ENCODE results near the gene UNCX.
"Not testable (repeated sequence)": the region's sequence is repeated elsewhere in the genome, so short reads cannot be mapped to it uniquely, and the experiment has no call there.

UNCX gene

DNA sequence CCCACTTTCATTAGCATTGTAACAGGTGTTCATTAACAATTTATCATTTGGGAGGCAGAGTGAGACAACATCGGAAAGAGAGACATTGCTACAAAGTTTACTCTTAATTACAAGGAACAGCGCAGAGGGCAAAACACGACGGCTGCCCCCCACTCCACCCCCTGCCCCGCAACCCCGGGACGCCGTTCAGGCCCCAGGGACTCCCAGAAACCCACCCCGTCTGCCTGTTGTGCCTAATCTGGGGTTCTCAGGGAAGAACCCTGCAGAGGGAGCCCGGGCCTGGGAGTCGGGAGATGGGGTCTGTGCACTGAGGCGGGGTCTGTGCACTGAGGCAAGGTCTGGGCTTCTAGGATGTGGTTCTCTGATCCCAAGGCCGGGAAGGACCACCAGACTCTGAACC, 25.2 kb downstream of the UNCX start:
- DNase-seq (ENCODE audit: low read depth): no peak

DNA sequence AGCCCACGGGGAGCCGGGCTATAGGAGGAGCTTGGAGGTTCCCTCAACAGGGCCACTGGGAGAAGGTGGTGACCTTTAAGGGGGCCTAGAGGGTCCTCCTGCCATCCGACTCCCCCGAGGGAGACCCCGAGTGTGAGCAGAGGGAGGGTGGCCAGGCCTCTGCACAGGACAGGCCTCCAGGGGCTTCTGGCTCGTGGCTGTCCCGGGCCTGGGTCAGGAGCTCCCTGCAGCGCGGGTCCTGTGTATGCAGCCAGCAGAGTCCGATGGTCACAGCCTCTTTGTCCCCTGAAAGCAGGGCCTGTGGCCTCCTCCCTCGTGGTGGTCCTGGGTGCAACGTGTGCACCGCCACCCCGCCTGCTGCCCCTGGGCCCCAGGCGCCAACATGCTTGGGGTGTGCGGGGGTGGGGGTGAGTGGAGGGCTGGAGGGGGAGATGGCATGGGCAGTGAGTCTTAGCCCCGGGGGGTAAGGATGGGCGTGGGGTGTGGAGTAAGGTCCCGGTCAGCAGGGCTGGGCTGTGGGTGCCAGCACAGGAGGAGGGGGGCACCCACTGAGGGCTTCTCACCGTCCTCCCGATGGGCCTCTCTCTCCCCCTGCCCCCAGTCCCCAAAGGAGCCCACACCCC, 27.1 kb downstream of the UNCX start:
- DNase-seq (ENCODE audit: low read depth): no peak

DNA sequence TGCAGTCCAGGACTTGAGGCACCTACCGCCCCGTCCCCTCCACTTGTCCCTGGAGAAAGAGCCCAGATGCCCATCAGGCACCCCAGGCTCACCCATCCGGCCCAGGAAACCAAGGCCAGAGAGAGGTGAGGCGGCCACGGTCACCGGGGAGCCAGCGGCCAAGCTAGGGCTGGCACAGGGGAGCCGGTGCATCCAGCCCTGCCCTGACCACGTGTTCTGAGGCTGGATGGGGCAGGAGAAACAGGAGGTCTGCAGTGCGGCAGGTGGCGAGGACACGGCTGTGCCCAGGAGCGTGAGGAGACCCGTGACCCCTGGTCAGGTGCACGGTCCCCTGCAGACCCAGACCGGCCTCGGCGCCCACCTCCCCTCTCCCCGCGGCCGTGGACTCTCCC, 27.6 kb downstream of the UNCX start:
- no peak for DNase-seq (ENCODE audit: low read depth)

- DNase-seq (ENCODE audit: low read depth): not testable (repeated sequence)
Measured at GRCh38 chr7:1261036-1261435, 28.4 kb downstream of the UNCX start.

DNA sequence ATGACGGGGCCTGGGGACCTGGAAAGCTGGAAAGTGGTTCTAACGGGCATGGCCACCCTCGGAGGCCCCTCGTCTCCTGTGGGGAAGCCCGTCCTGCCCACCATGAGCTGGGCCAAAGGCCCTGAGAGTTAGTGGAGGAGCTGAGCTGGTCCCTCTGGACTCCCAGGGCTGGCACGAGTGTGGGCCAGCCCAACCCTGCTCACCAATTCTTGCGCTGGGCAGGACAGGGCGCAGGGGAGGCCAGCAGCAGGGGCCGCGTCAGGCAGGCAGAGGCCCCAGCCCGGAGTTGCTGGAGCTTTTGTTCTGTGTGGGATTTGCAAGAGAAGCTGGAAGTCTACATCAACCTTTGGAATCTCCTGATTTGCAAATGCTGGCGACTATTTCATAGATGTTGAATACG, 29.8 kb downstream of the UNCX start:
- DNase-seq (ENCODE audit: low read depth): no peak

DNA sequence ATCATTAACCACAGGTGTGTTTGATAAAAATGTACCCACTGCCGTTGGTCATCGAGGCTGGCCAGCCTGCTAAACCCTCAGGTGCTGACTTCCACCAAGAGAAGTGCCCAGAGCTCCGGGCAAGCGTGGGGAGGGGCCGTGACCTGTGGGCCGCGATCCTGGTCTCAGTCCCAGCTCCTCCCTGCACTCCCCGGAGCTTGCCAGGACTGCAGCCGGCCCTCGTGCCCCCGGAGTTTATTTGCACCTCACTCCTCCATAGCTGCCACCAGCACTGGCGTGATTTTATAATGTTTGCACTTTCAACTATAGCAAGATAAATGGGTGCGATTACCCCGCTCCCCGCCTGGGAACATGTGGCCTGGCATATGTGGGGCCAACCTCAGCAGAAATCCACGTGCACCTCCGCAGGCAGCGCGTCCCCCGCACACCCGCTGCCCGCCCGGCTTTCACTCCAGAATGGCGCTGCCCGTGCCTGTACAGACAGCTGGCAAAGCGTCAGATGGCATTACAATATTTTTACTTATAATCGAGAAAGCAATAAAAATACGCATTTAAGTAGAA, 30.8 kb downstream of the UNCX start:
- no peak for DNase-seq (ENCODE audit: low read depth)

GRCh38 chr7:1264345-1265280, 31.9 kb downstream of the UNCX start:
- no peak for DNase-seq (ENCODE audit: low read depth)

DNA sequence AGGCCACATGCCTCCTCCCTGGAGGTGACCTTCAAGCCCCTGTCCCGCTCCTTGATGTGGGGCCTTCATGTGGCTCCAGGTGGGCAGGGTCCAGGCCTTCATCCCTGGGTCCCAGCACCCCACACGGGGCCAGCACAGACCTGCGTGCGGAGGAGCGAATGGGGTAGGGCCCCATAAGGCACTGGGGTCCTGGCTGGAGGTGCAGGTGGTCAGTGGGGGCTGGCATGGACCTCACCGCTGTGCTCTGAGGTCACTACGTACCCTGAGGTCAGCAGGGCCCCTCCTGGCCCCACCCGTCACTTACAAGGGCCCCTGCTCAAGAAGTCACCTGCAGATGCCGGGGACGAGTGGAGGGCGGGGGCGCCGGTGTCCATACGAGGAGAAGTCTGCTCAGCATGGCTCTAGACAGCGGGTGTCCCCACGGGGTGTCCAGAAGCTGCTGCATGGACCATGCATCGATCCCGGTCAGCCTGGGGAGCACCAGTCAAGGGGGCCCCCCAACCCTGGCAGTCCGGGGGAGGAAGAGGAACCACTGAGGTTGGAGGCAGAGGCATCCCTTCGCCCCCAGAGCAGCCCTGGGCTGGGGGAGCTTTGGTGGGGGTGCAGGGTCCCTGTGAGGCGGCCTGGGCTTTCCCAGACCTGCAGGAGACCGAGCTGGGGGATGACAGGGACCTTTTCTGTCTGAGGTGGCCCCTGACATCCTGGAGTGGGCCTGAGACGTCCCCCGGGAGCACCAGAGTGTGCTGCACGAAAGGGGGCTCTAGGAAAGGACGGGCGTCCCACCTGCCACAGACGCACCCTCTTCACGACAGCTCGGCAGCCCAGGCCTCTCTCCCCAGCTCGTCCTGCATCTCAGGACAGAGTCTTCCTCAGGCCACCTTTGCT, 34.6 kb downstream of the UNCX start:
- no peak for DNase-seq (ENCODE audit: low read depth)

DNA sequence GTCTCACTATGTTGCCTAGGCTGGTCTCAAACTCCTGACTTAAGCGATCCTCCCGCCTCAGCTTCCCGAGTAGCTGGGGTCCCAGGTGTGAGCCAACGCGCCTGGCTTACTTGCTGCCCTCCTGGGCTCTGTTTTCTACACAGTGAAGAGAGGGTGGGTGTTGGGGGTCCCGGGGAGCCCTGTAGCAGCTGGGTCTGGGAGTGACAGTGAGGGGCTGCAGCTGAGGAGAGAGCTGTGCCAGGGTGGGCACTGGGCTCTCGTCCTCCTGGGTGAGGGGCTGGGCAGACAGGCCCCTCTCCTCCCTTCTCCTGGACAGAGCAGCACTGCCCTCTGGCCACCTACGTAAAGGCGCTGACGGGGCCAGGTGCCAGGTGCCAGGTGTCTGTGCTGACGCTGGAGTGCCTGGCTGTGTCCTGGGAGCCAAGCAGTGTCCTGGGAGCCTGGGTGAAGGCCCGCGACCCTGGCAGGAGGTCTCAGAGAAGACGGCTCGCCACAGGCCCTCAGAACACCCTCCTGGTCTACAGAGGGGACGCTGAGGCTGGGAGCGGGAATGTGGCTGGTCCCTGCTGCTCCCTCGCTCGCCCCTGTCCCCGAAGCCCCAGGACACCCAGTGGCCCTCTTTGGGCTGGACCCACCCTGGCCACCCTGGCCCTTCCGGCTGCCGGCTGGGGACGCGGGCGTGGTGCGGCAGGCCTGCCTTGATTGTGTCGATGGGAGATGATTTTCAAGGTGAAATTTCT, 35.6 kb downstream of the UNCX start:
- DNase-seq (ENCODE audit: low read depth): no peak

DNA sequence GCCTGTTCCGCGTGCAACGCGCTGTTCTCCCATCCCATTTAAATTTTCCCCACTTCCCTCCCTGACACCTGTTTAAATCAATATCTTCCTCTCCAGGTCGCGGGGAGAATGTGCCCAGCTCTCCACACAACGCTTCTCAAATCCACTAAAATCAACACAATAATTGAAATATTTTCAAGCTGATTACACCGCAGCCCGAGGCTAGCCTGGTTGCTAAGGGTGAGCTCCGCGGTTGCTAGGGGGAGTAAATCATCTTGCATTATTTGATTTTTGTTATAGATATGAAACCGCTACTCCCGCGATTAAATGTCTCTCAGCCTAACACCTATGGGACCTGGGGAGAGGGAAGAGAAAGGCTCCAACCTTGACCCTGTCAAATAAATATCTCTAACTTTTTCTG, 36.2 kb downstream of the UNCX start:
- DNase-seq (ENCODE audit: low read depth): no peak

DNA sequence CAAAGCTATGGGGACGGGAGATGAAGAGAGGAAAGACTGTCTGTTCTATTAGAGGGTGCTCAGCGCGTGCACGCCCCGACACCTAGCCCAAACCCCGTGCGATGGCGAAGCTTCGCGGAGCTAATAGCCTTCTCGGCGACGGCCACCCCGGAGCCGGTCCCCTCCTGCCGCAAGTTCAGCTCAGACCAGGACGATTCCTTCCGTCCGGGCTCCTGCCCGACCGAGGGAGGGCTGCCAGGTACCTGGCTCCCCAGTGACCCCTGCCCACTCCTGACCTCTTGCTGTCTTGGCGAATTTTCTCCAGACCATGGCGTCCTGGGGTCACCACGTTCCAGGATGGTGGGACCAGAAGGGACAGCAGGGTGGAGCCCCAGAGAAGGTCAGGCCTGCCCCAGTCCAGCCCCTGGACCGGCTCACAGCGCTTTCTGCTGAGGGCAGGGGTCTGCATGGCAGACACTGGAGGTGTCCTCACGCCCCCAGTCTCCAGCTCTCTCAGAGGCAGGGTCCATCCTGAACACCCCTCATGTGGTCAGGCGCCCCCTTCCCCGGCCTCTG, 36.7 kb downstream of the UNCX start:
- no peak for DNase-seq (ENCODE audit: low read depth)

- no peak for DNase-seq (ENCODE audit: low read depth)
Measured at GRCh38 chr7:1270181-1270580, 37.5 kb downstream of the UNCX start.

GRCh38 chr7:1271046-1271445, 38.4 kb downstream of the UNCX start:
- DNase-seq (ENCODE audit: low read depth): no peak

DNA sequence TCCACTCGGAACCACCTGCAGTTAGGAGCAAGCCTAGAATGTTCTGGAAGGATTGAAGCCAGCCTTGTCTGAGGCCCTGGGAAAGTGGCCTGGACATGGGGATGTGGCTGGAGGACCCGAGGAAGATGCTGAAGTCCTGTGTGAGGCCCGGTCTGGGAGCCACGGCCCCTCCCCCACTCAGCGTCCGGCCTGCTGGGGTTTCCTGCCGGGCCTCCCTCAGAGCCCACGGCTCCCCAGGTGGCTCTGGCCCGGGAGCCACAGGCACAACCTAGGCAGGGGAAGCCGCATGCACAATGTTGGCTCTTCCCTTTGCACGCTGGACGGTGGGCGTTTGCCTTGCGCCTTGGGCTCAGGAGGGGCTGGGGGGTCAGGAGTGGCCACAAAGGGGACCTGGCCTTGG, 39.0 kb downstream of the UNCX start:
- no peak for DNase-seq (ENCODE audit: low read depth)

- not testable (repeated sequence) for DNase-seq (ENCODE audit: low read depth)
Measured at GRCh38 chr7:1272136-1272535, 39.5 kb downstream of the UNCX start.

- no peak for DNase-seq (ENCODE audit: low read depth)
Measured at GRCh38 chr7:1274121-1274875, 41.6 kb downstream of the UNCX start.

DNA sequence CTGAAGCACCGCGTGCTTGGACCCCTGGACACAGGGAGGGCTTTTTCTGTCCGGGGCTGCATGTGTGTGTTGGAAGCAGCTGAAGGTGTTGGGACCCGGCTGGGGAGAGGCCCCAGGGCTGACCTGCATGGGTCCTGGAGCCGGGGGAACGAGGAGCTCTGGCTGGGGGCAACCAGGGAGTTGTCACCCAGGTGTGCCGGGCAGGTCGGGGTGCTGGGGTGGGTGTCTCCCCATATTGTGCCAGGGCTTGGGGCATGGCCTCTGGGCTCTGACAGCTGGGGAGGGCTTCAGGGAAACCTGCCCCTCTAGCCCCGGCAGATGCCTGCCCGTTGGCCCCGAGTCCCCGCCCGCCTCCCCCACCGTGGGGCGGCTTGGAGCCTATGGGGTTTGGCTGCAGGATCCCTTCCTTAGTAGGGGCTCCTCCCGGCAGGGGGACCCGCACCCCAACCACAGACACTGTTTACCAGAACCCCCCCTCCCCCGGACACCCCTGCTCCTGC, 42.3 kb downstream of the UNCX start:
- no peak for DNase-seq (ENCODE audit: low read depth)

GRCh38 chr7:1275451-1276381, 43.0 kb downstream of the UNCX start:
- no peak for DNase-seq (ENCODE audit: low read depth)

DNA sequence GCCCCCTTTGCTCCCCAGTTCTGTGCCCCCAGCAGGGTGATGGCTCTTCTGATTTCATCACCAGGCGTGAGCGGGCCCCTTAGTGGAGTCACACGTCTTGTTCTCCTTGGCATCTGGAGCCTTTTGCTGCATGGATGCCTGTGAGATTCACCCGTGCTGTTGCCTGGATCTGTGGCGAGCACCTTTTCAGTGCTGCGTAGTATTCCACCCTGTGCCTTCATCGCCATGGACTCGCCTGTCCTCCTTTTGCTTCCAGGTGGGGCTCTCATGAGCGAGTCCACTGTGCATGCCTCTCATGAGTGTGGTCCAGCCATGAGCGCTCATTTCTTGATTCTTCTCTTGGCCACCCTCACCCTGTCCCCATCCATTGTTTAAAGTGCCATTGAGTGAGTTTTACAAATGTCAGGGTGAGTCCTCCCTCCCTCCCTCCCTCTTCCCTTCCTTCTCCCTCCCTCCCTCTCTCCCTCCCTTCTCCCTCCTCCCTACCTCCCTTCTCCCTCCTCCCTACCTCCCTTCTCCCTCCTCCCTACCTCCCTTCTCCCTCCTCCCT, 44.0 kb downstream of the UNCX start:
- no peak for DNase-seq (ENCODE audit: low read depth)
